Neuronal stem cell (in vitro differentiated cells): ENCODE measurements around the gene PBRM1.

ENCODE experiments used
- DNase-seq: peaks from one replicate; pipeline ENCODE4 v3.0.0-alpha.2; 2013; ENCODE audit warnings: low spot score
- H2AFZ ChIP-seq: one replicate; pipeline ENCODE4 v1.6.1; 2013; ENCODE audit warnings: mild to moderate bottlenecking, low read length, inconsistent platforms
- H2AK5ac ChIP-seq: 2 replicates; pipeline ENCODE4 v1.6.1; 2013; ENCODE audit warnings: low read depth, mild to moderate bottlenecking, inconsistent platforms, low read length, moderate library complexity, mixed read lengths
- H2BK120ac ChIP-seq: 2 replicates; pipeline ENCODE4 v1.6.1; 2013; ENCODE audit warnings: low read depth, mild to moderate bottlenecking, inconsistent platforms, low read length, moderate library complexity, mixed read lengths
- H2BK12ac ChIP-seq: one replicate; pipeline ENCODE4 v1.6.1; 2013; ENCODE audit warnings: low read length, inconsistent platforms
- H2BK15ac ChIP-seq: 2 replicates; pipeline ENCODE4 v1.6.1; 2013; ENCODE audit warnings: mild to moderate bottlenecking, low read length, inconsistent platforms, mixed read lengths
- H2BK5ac ChIP-seq: one replicate; pipeline ENCODE4 v1.6.1; 2013; ENCODE audit warnings: inconsistent platforms, mild to moderate bottlenecking, low read length, moderate library complexity
- H3K14ac ChIP-seq: one replicate; pipeline ENCODE4 v1.6.1; 2013; ENCODE audit warnings: low read length, inconsistent platforms
- H3K18ac ChIP-seq: 2 replicates; pipeline ENCODE4 v1.6.1; 2013; ENCODE audit warnings: low read length, inconsistent platforms
- H3K23ac ChIP-seq: 2 replicates; pipeline ENCODE4 v1.6.1; 2013; ENCODE audit warnings: low read depth, mild to moderate bottlenecking, mixed read lengths, low read length, inconsistent platforms; ENCODE audit not compliant: poor library complexity
- H3K27ac ChIP-seq: replicated peaks from 3 replicates; pipeline ENCODE4 v1.5.1; 2013; ENCODE audit warnings: low read length, inconsistent platforms
- H3K27me3 ChIP-seq, 3 experiments: 2 replicates each; pipeline ENCODE4 v1.6.1; 2013; ENCODE audit warnings: low read length in 3 of 3, mild to moderate bottlenecking in 2 of 3, inconsistent platforms in 1 of 3, low read depth in 1 of 3, mixed read lengths in 1 of 3, moderate library complexity in 1 of 3; ENCODE audit not compliant: control insufficient read depth in 3 of 3, insufficient read depth in 3 of 3
- H3K36me3 ChIP-seq, 2 donors: replicated peaks in 1 of 2; 2 replicates each; pipeline ENCODE4 v1.6.1; 2013; ENCODE audit warnings: low read length in 2 of 2; ENCODE audit not compliant: control insufficient read depth in 2 of 2, insufficient read depth in 2 of 2
- H3K4ac ChIP-seq: 2 replicates; pipeline ENCODE4 v1.6.1; 2013; ENCODE audit warnings: inconsistent platforms, mild to moderate bottlenecking, low read length, moderate library complexity
- H3K4me1 ChIP-seq, 2 donors: 1 replicate in 1 of 2; 2 replicates in 1 of 2; pipeline ENCODE4 v1.6.1; 2013; ENCODE audit warnings: low read length in 2 of 2, low read depth in 1 of 2; ENCODE audit not compliant: control insufficient read depth in 2 of 2, insufficient read depth in 1 of 2
- H3K4me2 ChIP-seq: one replicate; pipeline ENCODE4 v1.6.1; 2013; ENCODE audit warnings: mild to moderate bottlenecking, low read length, inconsistent platforms; ENCODE audit not compliant: insufficient read depth, poor library complexity, severe bottlenecking
- H3K4me3 ChIP-seq, 2 donors: 2 replicates each; pipeline ENCODE4 v1.5.1; 2013; ENCODE audit warnings: low read length in 2 of 2, mild to moderate bottlenecking in 2 of 2, inconsistent platforms in 1 of 2, moderate library complexity in 1 of 2
- H3K79me1 ChIP-seq: one replicate; pipeline ENCODE4 v1.6.1; 2013; ENCODE audit warnings: low read depth, mild to moderate bottlenecking, inconsistent platforms, low read length, moderate library complexity
- H3K9ac ChIP-seq: one replicate; pipeline ENCODE4 v1.6.1; 2013; ENCODE audit warnings: mild to moderate bottlenecking, low read depth, low read length, inconsistent platforms; ENCODE audit not compliant: poor library complexity
- H3K9me3 ChIP-seq, 2 donors: replicated peaks in 1 of 2; 2 replicates each; pipeline versions ENCODE3 to v1.6.1; 2013; ENCODE audit warnings: low read length in 2 of 2, mild to moderate bottlenecking in 2 of 2, inconsistent platforms in 1 of 2, low read depth in 1 of 2, mixed read lengths in 1 of 2, moderate library complexity in 1 of 2; ENCODE audit not compliant: control insufficient read depth in 2 of 2, insufficient read depth in 1 of 2
- H4K8ac ChIP-seq: one replicate; pipeline ENCODE4 v1.6.1; 2013; ENCODE audit warnings: low read depth, mild to moderate bottlenecking, inconsistent platforms, low read length, moderate library complexity
- H4K91ac ChIP-seq: one replicate; pipeline ENCODE4 v1.6.1; 2013; ENCODE audit warnings: low read length, low read depth, mild to moderate bottlenecking, inconsistent platforms; ENCODE audit not compliant: poor library complexity
- WGBS, 2 donors: extraction: QIAGEN DNeasy Blood & Tissue Kit; methylation state at CpG; one replicate each; pipeline ENCODE4 v1.1.7; 2013; ENCODE audit warnings: missing lambda C conversion rate in 2 of 2, mixed read lengths in 1 of 2; ENCODE audit not compliant: insufficient read length in 2 of 2, insufficient replicate concordance in 1 of 2; ENCODE audit errors: extremely low coverage in 2 of 2; 5-methylcytosine and 5-hydroxymethylcytosine counted together

PBRM1 gene

GRCh38 chr3:52689151-52689550 lies 3.4 kb upstream of the PBRM1 start:
- Histone ChIP-seq H3K9ac (no peak overlapping the region), H2BK120ac (no peak overlapping the region), H3K27me3 (no peaks in the 10 kb centered on the region), H3K36me3 (peaks cover 38 to 78% of the 10 kb centered on the region in 2 donors), H4K91ac (no peak overlapping the region), H2AK5ac (no peak overlapping the region), H3K4me2 (no peak overlapping the region), H3K9me3 (no peaks in the 10 kb centered on the region), H2BK5ac (no peak overlapping the region), H3K23ac (no peak overlapping the region), H3K27ac (no peak overlapping the region), H3K14ac (no peak overlapping the region), H2BK15ac (no peak overlapping the region), H3K4me1 (peaks cover 2 to 8% of the 10 kb centered on the region in 2 donors), H3K4ac (no peak overlapping the region), H3K4me3 (no peak overlapping the region), H4K8ac (no peak overlapping the region), H3K79me1 (no peaks in the 10 kb centered on the region), H3K18ac (no peak overlapping the region), H2BK12ac (no peak overlapping the region), H2AFZ (no peak overlapping the region)
- no CpG with 5 or more reads among the region's 3 CpGs for WGBS, 2 donors
- DNase-seq: no peak

- WGBS, 2 donors: no CpG with 5 or more reads among the region's 6 CpGs
- Histone ChIP-seq H2AFZ (no peak overlapping the region), H2AK5ac (no peak overlapping the region), H3K18ac (no peak overlapping the region), H2BK15ac (no peak overlapping the region), H3K36me3 (peaks cover 32 to 77% of the 10 kb centered on the region in 2 donors), H3K14ac (no peak overlapping the region), H4K8ac (no peak overlapping the region), H3K4me2 (no peak overlapping the region), H3K4me1 (peaks cover 2 to 10% of the 10 kb centered on the region in 2 donors), H2BK120ac (no peak overlapping the region), H3K23ac (no peak overlapping the region), H3K79me1 (no peaks in the 10 kb centered on the region), H3K4ac (no peak overlapping the region), H3K9ac (no peak overlapping the region), H2BK12ac (no peak overlapping the region), H3K27ac (no peak overlapping the region), H3K27me3 (no peaks in the 10 kb centered on the region), H3K9me3 (no peaks in the 10 kb centered on the region), H3K4me3 (no peak overlapping the region), H2BK5ac (no peak overlapping the region), H4K91ac (no peak overlapping the region)
- DNase-seq: no peak
Observed at GRCh38 chr3:52688266-52688665, 2.6 kb upstream of the PBRM1 start.

- H4K8ac ChIP-seq: no peak overlapping the region
- peak overlapping the region; percentile 41 for H3K4me2 ChIP-seq
- H4K91ac ChIP-seq: no peak overlapping the region
- no peak overlapping the region for H2BK12ac ChIP-seq
- H3K23ac ChIP-seq: peak overlapping the region; percentile 96
- peaks cover 2 to 22% of the 10 kb centered on the region in 2 donors for H3K4me1 ChIP-seq
- H3K14ac ChIP-seq: peak overlapping the region; percentile 97
- peak overlapping the region; percentile 95 for H3K27ac ChIP-seq
- H2BK5ac ChIP-seq: no peak overlapping the region
- peak overlapping the region; percentile 79 for H3K9ac ChIP-seq
- no peak overlapping the region for H2AK5ac ChIP-seq
- H3K18ac ChIP-seq: peak overlapping the region; percentile 99
- DNase-seq: no peak
- no peak overlapping the region for H2BK15ac ChIP-seq
- peaks cover 2% of the 10 kb centered on the region for H3K79me1 ChIP-seq
- H3K36me3 ChIP-seq: peaks cover 23 to 66% of the 10 kb centered on the region in 2 donors
- H3K4me3 ChIP-seq: peak overlapping the region; percentile 81 to 95
- no peak overlapping the region for H2BK120ac ChIP-seq
- H3K4ac ChIP-seq: no peak overlapping the region
- H2AFZ ChIP-seq: peak overlapping the region; percentile 89
- H3K27me3 ChIP-seq: no peaks in the 10 kb centered on the region
- WGBS, 2 donors: no CpG with 5 or more reads among the region's 41 CpGs
- no peaks in the 10 kb centered on the region for H3K9me3 ChIP-seq
Observed at GRCh38 chr3:52685285-52685708, 416 bp downstream of the PBRM1 start.

DNA sequence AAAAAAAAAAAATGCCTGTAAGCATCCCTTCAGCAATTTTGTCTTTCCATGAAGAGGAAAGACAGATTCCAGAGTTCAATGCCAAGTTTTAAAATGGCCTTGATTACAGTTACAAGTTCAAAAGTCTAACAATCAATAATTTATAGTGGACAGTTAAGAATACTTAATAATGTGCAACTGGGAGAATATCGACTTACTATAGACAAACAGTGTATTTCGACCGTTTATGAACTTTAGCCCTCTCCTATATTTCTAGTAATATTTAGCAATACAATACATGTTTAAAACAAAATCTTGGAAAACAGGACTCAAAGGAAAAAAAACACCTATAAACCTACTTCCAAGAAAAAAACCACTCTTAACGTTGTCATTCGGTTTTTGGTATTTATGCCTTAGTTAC lies 1.5 kb downstream of the PBRM1 start:
- no peak overlapping the region for H3K9ac ChIP-seq
- H3K18ac ChIP-seq: no peak overlapping the region
- H3K27me3 ChIP-seq: no peaks in the 10 kb centered on the region
- H3K9me3 ChIP-seq: no peaks in the 10 kb centered on the region
- H3K4me3 ChIP-seq: peak overlapping the region in 1 of 2 donors; percentile 81
- no peak overlapping the region for H3K27ac ChIP-seq
- no peak overlapping the region for H3K4me2 ChIP-seq
- H2AFZ ChIP-seq: no peak overlapping the region
- no peak overlapping the region for H3K4ac ChIP-seq
- no peak overlapping the region for H4K8ac ChIP-seq
- no peak for DNase-seq
- peaks cover 2 to 22% of the 10 kb centered on the region in 2 donors for H3K4me1 ChIP-seq
- no peak overlapping the region for H2BK15ac ChIP-seq
- H2BK120ac ChIP-seq: no peak overlapping the region
- H2BK5ac ChIP-seq: no peak overlapping the region
- peaks cover 18 to 67% of the 10 kb centered on the region in 2 donors for H3K36me3 ChIP-seq
- no peak overlapping the region for H3K23ac ChIP-seq
- no CpG with 5 or more reads among the region's 5 CpGs for WGBS, 2 donors
- H2AK5ac ChIP-seq: no peak overlapping the region
- no peak overlapping the region for H4K91ac ChIP-seq
- H3K79me1 ChIP-seq: peaks cover 2% of the 10 kb centered on the region
- H3K14ac ChIP-seq: no peak overlapping the region
- no peak overlapping the region for H2BK12ac ChIP-seq
